Thyroid gland (tissue), 4 donors: ENCODE results near the gene KLHL21.

Source experiments
- POLR2A ChIP-seq, 2 donors: fragments of 450-650 bp; IDR thresholded peaks; one replicate each; pipeline ENCODE4 v1.6.1; 2017; ENCODE audit warnings: antibody characterized with exemption in 2 of 2, mild to moderate bottlenecking in 2 of 2, moderate library complexity in 1 of 2
- TF ChIP-seq, protein P1 (sequence below), 6 experiments: fragments of 200-600 bp in 3 of 6; fragments of 450-650 bp in 3 of 6; sonication (generic) in 3 of 6; IDR thresholded peaks; one replicate each; pipeline ENCODE4 v1.5.1; 2016 to 2019; ENCODE audit warnings: antibody characterized with exemption in 6 of 6, mild to moderate bottlenecking in 2 of 6, inconsistent platforms in 1 of 6, moderate library complexity in 1 of 6

DNA sequence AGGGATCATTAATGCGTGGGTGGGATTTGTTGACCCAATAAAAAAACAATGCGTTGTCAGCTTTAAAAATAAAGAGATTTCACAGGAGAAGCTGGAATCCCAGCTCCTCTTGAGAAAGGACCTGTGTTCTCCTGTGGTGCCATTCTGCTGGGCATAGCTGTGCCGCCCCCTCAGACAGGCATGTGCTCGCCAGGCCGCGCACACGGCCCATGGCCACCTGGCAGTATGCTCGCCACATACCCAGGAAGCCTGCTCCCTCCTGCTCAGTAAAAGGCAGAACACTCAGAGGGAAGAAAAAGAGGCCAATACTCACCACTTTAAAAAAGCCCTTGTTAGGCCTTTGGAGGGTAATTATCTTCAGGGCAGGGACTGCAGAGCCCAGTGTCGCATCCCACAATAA lies 35.1 kb upstream of the KLHL21 start:
- TF ChIP-seq, protein P1, sequence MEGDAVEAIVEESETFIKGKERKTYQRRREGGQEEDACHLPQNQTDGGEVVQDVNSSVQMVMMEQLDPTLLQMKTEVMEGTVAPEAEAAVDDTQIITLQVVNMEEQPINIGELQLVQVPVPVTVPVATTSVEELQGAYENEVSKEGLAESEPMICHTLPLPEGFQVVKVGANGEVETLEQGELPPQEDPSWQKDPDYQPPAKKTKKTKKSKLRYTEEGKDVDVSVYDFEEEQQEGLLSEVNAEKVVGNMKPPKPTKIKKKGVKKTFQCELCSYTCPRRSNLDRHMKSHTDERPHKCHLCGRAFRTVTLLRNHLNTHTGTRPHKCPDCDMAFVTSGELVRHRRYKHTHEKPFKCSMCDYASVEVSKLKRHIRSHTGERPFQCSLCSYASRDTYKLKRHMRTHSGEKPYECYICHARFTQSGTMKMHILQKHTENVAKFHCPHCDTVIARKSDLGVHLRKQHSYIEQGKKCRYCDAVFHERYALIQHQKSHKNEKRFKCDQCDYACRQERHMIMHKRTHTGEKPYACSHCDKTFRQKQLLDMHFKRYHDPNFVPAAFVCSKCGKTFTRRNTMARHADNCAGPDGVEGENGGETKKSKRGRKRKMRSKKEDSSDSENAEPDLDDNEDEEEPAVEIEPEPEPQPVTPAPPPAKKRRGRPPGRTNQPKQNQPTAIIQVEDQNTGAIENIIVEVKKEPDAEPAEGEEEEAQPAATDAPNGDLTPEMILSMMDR (IDR thresholded peaks at IDR 0.05), result no peak
- no peak for TF ChIP-seq POLR2A (IDR thresholded peaks at IDR 0.05)
